Hepatocyte (in vitro differentiated cells): ENCODE measurements around the gene SGPL1. TPM values are rescaled to one million over a fixed set of nuclear protein-coding genes. Genes with fewer than 3 reads are reported as not detected.

Source experiments
- DNase-seq: peaks from one replicate; pipeline ENCODE4 v3.0.0-alpha.2; 2016; ENCODE audit warnings: low spot score
- H2AFZ ChIP-seq: fragments of 200-600 bp; sonication (generic); 2 replicates; pipeline ENCODE4 v1.6.0; 2016; ENCODE audit warnings: antibody characterized with exemption, mild to moderate bottlenecking
- H3K27ac ChIP-seq: fragments of 200-600 bp; sonication (generic); 2 replicates; pipeline ENCODE4 v1.5.1; 2016; ENCODE audit warnings: mild to moderate bottlenecking
- H3K27me3 ChIP-seq: fragments of 200-600 bp; sonication (generic); 2 replicates; pipeline ENCODE4 v1.6.1; 2016
- H3K36me3 ChIP-seq: fragments of 200-600 bp; sonication (generic); replicated peaks from 2 replicates; pipeline ENCODE4 v1.5.1; 2016; ENCODE audit warnings: low read depth; ENCODE audit not compliant: insufficient read depth
- H3K4me1 ChIP-seq: fragments of 200-600 bp; sonication (generic); 2 replicates; pipeline ENCODE4 v1.5.1; 2016; ENCODE audit warnings: mild to moderate bottlenecking, moderate library complexity; ENCODE audit not compliant: insufficient read depth
- H3K4me2 ChIP-seq: fragments of 200-600 bp; sonication (generic); 2 replicates; pipeline ENCODE4 v1.6.0; 2016
- H3K4me3 ChIP-seq: fragments of 200-600 bp; sonication (generic); 2 replicates; pipeline ENCODE4 v1.5.1; 2016; ENCODE audit warnings: mild to moderate bottlenecking
- H3K79me2 ChIP-seq: fragments of 200-600 bp; sonication (generic); 2 replicates; pipeline ENCODE4 v1.6.0; 2017; ENCODE audit warnings: mild to moderate bottlenecking
- H3K9me2 ChIP-seq: fragments of 200-600 bp; sonication (generic); replicated peaks from 2 replicates; pipeline ENCODE4 v1.6.0; 2017; ENCODE audit warnings: mild to moderate bottlenecking; ENCODE audit not compliant: insufficient read depth
- H3K9me3 ChIP-seq: fragments of 200-600 bp; sonication (generic); 2 replicates; pipeline ENCODE4 v1.5.1; 2016; ENCODE audit warnings: low read depth, mild to moderate bottlenecking
- H4K20me1 ChIP-seq: fragments of 200-600 bp; sonication (generic); 2 replicates; pipeline ENCODE4 v1.6.0; 2016; ENCODE audit warnings: mild to moderate bottlenecking; ENCODE audit not compliant: insufficient read depth, poor library complexity, severe bottlenecking
- EZH2 ChIP-seq: fragments of 200-600 bp; sonication (generic); IDR thresholded peaks from 2 replicates; pipeline ENCODE4 v1.6.1; 2016; ENCODE audit warnings: antibody characterized with exemption, mild to moderate bottlenecking, borderline replicate concordance
- EZH2phosphoT487 ChIP-seq: fragments of 200-600 bp; sonication (generic); IDR thresholded peaks from one replicate; pipeline ENCODE4 v1.6.1; 2018; ENCODE audit warnings: antibody characterized with exemption, mild to moderate bottlenecking, low read depth, moderate library complexity; ENCODE audit not compliant: unreplicated experiment, severe bottlenecking
- WGBS: methylation state at CpG from one replicate; pipeline ENCODE4 v1.1.6; 2016; ENCODE audit warnings: low lambda C conversion rate; ENCODE audit errors: missing lambda C conversion rate; 5-methylcytosine and 5-hydroxymethylcytosine counted together
- polyA plus RNA-seq: library from polyadenylated mRNA; unstranded; fragments of >200 nt; fragmentation: Nextera tagmentation; extraction: Ambion mirVana; gene quantifications from 2 replicates; pipeline ENCODE4 v1.2.1, GENCODE V29; 2016
- total RNA-seq: library from RNA; depleted of rRNA; stranded (reverse); fragments of >200 nt; gene quantifications from 2 replicates; pipeline ENCODE4 v1.2.3, GENCODE V29; 2014
- TF ChIP-seq, protein P1 (sequence below): fragments of 200-600 bp; sonication (generic); IDR thresholded peaks from 2 replicates; pipeline ENCODE4 v1.5.1; 2016; ENCODE audit warnings: antibody characterized with exemption, mild to moderate bottlenecking; ENCODE audit not compliant: poor library complexity

Gene SGPL1
- total and polyA plus RNA-seq, 2 experiments from 2014 or later = 20.2 to 43.5 TPM

DNA sequence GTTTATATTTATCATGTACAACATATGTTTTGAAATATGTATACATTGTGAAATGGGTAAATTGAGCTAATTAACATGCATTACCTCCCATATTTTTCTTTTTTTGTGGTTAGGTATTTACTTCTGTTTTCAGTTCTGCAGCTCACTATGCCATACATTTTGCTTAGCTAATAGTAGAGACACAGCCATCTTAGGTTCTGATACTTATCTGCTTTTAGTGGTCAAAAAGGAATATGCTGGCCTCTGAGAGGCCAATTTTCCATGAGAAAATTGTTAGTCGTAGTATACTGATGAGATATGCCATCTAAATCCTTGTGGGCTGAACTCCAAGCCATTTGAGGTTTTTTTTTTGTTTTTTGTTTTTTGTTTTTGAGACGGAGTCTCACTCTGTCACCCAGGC is 31.0 kb downstream of the SGPL1 start:
- WGBS = 89% methylated on average over 2 of the region's 2 CpGs

DNA sequence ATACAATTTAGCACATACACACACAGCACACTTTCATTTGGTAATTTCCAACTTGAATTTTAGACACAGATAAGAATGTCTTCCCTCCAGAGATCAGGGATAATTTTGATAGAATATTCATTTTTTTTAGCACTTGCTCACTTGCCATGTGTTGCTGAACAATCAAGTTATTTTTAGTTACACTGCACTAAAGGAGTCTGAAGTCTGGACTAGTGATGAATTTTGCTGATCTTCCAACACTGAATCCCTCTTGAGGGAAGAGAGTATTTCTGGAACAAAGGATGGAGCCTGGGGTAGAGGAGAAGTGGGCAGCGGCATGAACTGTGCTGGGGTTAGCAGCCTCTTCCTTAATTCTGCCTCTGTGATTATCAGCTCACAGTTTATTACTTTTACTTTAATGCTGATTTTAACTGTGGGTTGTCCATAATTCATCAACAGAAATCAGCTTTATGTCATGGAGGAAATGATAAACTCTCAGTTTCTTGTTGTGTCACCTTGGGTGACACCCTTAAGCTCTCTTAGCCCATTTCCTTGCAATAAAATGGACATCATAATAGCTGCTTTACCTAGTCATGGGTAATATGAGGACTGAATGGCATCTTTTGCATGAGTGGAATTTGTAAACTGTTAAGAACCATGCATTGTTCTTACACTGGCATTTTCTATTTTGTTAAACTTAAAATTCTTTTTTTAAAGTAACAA is 32.1 kb downstream of the SGPL1 start:
- H3K4me2 ChIP-seq = no peak overlapping the region

More for the DNA sequence above, 31.0 kb downstream of the SGPL1 start:
- Histone ChIP-seq H3K27me3 (no peaks in the 10 kb centered on the region), H3K4me3 (no peak overlapping the region), H3K27ac (no peak overlapping the region), H3K79me2 (peaks cover 16% of the 10 kb centered on the region), H3K36me3 (no peaks in the 10 kb centered on the region), H3K9me2 (no peaks in the 10 kb centered on the region), H2AFZ (no peak overlapping the region), H3K4me1 (peaks cover 33% of the 10 kb centered on the region), H4K20me1 (no peaks in the 10 kb centered on the region), H3K4me2 (no peak overlapping the region), H3K9me3 (no peaks in the 10 kb centered on the region)
- no peak for DNase-seq
- TF ChIP-seq EZH2phosphoT487 (no peak), EZH2 (no peak)
- TF ChIP-seq, protein P1, sequence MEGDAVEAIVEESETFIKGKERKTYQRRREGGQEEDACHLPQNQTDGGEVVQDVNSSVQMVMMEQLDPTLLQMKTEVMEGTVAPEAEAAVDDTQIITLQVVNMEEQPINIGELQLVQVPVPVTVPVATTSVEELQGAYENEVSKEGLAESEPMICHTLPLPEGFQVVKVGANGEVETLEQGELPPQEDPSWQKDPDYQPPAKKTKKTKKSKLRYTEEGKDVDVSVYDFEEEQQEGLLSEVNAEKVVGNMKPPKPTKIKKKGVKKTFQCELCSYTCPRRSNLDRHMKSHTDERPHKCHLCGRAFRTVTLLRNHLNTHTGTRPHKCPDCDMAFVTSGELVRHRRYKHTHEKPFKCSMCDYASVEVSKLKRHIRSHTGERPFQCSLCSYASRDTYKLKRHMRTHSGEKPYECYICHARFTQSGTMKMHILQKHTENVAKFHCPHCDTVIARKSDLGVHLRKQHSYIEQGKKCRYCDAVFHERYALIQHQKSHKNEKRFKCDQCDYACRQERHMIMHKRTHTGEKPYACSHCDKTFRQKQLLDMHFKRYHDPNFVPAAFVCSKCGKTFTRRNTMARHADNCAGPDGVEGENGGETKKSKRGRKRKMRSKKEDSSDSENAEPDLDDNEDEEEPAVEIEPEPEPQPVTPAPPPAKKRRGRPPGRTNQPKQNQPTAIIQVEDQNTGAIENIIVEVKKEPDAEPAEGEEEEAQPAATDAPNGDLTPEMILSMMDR = no peak

DNA sequence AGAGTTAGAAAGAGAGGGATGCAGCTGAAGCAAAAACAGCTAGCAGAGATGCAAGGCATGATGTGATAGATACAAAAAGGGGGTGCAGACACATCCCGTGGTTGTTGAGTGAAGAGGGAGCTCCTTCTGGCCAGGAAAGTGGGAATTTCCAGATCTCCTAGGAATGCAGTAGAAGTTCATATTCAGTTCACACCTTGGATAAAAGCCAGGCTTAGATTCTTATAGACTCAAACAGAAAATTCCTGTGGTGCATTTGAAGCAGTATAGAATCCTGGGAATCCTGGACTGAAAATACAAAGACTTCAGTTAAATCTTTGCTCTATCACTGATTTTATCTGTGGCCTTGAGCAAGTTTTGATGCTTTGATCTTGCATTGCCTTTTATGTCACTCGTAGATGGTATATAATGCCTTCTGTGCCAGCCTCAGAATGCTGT is 33.9 kb downstream of the SGPL1 start:
- Histone ChIP-seq H3K4me1 (peaks cover 17% of the 10 kb centered on the region), H3K27me3 (no peaks in the 10 kb centered on the region), H3K36me3 (no peaks in the 10 kb centered on the region), H3K27ac (no peak overlapping the region), H4K20me1 (no peaks in the 10 kb centered on the region), H3K9me2 (no peaks in the 10 kb centered on the region), H2AFZ (no peak overlapping the region), H3K79me2 (peaks cover 8% of the 10 kb centered on the region), H3K4me2 (no peak overlapping the region), H3K4me3 (no peak overlapping the region), H3K9me3 (no peaks in the 10 kb centered on the region)
- DNase-seq = peak; percentile 33
- TF ChIP-seq, protein P1 = no peak
- TF ChIP-seq EZH2 (no peak), EZH2phosphoT487 (no peak)
- WGBS = 47% methylated on average over 2 of the region's 2 CpGs

More for the DNA sequence above, 32.1 kb downstream of the SGPL1 start:
- Histone ChIP-seq H3K36me3 (no peaks in the 10 kb centered on the region), H4K20me1 (no peaks in the 10 kb centered on the region), H3K4me1 (peaks cover 33% of the 10 kb centered on the region), H3K9me3 (no peaks in the 10 kb centered on the region), H3K79me2 (peaks cover 8% of the 10 kb centered on the region), H3K4me3 (no peak overlapping the region), H3K27me3 (no peaks in the 10 kb centered on the region), H3K27ac (no peak overlapping the region), H3K9me2 (no peaks in the 10 kb centered on the region), H2AFZ (no peak overlapping the region)
- DNase-seq = no peak
- WGBS = 96% methylated on average over 1 of the region's 1 CpG
- TF ChIP-seq EZH2 (no peak), EZH2phosphoT487 (no peak)
- TF ChIP-seq, protein P1 = no peak
